GM19455 (cell line): ENCODE measurements around the gene SEMA4C.
"Not testable (repeated sequence)": the region's sequence is repeated elsewhere in the genome, so short reads cannot be mapped to it uniquely, and the experiment has no call there.

Source experiments
- ATAC-seq: cut with Tn5 transposase; IDR thresholded peaks from one replicate; pipeline ENCODE4 v1.9.1; 2021; ENCODE audit not compliant: unreplicated experiment

Gene SEMA4C

DNA sequence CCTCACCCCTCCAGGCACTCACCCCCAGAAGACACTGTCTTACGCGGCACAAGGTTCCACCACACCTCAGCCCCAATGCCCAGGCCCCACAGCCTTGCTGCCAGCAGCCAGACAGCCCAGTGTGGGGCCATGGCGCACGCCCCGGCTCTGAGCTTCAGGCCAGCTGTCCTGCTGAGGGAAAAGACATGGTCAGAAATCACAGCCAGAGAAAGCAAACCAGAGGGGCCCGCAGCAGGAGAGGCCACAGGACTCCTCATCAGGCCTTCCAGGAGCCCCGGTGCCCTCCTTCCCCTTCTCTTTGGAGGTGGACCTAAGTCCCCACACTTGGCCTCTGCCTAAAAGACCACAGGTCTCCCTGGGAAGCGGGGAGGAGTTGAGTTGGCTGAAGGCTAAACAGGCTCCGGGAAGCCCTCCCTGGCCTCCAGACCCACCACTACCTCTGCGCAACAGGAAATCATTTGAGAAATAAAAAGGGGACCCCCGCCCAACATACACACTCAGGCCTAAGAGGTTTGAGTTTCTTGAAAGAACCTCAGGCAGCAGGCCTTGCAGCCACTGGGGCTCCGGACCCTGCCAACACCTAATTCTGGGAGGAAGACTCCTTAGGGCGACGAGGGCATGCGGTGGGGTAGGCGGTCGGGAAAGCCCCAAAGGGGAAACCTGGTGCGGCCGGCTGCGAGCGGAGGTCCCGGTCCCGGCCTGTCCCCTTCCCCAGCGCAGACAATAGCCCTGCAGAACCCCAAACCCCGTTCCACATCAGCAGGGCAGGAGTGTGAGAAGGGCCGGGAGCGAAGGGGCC lies 1.9 kb downstream of the SEMA4C start:
- no peak for ATAC-seq

DNA sequence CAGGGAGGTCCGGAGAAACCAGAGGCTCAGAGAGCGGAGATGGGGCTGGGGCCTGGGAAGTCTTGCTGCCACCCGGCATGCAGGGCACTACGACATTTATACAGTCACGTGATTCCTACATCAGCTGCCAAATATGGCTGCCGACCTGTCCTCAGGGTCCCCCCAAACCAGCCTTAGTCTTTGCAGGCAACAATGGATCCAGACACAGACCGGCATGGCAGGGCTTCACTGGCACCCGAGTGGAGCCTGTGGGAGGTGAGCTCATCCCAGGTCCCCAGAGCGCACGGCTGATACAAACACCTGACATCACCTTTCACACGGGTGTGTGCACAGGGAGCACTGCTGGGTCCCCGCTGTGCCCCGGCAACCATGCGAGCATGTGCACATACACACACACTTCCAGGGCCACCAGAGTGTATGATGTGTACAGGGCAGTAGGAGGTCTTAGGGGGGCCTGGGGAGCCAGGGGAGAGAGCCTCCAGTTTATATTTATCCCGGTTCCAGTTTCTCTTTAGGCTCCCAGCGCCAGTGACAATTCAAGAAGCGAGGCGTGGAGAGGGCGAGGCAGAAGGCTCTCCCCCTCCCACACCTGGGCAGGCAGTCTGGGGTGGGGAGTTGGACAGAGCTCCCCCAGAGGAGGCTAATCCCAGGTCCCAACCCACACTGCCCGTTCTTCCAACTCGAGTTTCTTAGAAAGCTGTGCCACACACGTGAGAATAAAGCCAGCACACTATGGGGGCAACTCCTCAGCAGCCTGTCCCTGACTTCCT lies 2.7 kb downstream of the SEMA4C start:
- ATAC-seq = no peak

DNA sequence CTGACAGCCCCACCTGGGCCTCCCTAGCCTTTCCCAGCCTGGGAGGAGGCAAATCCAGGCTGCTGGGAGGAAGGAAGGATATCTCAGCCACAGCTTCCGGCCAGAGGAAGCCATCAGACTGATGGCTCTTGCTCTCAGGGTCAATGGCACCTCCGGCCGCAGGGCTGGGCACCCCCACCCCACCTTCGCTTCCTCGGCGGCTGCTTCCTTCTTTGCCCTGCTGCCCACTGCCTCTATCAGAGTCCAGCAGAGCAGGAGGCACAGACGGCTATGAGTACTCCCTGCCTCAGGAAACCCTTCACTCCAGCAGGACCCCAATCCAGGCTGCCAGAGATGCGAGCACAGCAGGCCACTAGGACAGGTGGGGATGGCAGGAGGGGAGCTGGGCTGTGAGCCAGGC lies 3.3 kb downstream of the SEMA4C start:
- ATAC-seq = no peak

DNA sequence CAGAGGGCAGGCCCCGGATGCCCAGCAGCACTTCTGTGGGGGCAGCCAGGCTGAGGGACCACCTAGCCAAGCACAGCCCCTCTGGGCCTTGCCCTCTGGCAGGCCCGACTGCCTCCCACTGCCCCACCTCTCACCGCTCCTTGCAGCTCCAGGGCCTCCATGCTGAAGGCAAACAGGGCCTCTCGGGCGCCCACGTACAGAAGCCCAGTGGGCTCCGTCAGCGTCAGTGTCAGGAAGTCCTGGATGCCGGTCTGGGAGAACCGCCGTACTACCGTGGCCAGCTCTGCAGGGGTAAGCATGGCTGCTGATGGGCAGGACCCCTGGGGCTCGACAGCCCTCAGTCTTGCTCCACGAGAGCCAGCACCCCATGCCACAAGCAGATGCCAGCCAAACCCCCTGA lies 3.7 kb downstream of the SEMA4C start:
- no peak for ATAC-seq

DNA sequence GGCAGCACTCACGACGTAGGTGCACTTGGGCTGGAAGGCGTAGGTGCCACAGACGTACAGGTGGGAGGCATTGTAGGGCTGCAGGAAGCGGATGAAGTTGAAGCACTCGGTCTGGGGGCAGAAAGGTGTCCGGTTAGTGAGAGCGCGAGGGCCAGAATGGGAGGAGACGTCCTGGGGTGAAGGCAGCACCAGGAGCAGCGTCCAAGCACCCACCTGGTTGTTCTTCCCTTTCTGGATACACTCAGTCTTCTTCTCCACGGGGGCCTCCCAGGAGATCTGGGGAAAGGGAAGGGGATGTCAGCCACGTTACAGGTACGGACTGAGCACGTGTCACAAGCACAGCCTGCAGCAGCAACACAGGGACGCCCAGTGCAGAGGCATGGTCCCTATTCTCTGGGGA lies 4.2 kb downstream of the SEMA4C start:
- no peak for ATAC-seq

DNA sequence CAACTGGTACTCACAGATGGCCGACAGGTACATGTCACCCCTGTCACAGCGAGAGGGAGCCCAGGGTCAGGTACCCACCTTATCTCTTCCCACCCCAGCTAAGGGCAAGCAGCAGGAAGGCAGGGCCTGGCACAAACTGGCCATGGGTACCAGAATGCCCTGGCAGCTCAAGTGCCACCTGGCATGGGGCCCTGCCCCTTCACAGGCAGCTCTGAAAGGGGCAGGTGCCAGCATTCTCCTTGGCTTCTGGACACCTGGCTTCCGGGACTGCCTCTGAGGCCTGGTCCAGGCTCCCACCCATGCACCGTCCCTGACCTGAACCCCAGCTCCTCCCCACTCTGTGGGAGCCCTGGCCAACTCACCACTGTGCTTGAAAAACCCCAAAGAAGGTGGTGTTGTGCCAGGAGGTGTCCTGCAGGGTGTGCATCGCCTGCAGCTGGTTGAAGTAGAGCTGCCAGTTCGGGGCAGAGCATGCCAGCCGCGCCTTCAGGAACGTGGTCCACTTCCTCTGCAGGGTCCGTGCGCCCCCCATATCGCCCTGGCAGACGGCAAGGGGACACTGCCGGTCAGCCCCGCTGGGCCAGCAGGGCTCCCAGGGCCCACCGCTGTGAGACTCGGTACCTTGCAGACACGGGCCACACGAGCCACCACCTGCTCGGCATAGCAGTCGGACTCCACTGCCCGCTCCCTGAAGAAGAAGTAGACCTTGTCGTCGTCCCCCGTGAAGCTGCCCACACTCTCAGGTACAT lies 5.4 kb downstream of the SEMA4C start:
- ATAC-seq = no peak

DNA sequence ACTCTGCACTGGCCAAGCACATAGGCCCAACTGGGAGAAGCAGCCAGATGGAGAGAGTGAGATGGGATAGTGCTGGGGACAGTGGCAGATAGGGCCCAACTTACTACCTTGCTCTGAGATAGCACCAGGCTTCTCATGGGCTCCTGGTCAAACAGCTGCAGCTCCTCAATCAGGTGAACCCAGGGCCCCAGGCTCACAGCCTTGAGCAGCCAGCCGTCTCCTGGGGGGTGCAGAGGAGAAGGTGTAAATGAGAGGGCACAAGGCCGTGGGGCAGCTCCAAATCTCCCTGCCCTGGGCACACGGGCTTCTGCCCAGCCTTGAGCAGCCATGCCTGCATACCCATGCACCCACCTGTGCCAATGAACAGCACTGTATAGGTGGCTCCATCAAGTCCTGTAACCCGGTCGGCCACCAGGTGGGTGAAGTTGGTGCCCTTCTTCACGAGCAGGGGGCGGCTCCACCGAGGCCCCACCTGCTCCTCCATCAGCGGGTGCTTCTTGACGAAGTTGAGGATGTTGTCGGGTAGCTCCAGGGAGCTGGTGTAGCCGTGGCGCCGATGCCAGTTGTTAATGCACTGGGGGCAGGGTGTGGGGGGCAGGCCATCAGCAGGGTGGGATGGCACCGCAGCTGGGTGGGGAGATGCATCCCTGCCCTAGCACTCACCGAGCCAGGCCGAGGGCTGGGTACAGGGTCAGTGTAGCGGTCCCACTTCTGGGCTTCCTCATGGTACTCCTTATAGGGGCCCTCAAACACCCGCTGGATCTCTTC lies 6.1 kb downstream of the SEMA4C start:
- no peak for ATAC-seq

DNA sequence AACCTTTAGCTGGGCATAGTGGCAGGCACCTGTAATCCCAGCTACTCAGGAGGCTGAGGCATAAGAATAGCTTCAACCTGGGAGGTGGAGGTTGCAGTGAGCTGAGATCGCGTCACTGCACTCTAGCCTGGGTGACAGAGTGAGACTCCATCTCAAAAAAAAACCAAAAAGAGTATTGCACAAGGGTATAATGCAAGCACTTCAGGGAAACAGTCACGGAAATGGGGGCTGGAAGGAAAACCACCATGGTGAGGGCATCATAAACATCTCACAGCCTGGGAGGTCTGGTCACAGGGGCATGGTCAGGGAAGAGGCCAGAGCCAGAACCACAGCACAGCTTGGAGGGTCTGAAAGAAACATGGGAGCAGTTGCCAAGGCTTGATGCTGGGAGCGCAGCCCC lies 6.8 kb downstream of the SEMA4C start:
- not testable (repeated sequence) for ATAC-seq

DNA sequence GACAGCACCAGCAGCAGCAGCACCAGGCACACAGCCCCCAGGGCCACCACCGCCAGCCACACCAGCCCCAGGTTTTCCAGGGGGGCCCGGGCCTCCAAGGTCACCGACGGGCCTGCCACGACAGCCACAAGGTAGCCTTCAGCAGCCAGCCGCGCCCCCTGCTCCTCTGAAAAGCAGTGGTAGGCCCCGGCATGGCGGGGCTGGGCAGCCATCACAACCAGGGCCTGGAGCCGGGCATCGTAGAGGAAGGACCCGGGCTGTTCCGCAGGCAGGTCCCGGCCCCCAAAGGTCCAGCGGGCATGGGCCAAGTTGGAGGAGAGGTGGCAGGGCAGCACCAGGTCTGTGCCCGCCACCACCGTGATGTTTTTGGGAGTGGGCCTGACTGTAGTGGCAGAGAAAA lies 8.8 kb downstream of the SEMA4C start:
- ATAC-seq = no peak

DNA sequence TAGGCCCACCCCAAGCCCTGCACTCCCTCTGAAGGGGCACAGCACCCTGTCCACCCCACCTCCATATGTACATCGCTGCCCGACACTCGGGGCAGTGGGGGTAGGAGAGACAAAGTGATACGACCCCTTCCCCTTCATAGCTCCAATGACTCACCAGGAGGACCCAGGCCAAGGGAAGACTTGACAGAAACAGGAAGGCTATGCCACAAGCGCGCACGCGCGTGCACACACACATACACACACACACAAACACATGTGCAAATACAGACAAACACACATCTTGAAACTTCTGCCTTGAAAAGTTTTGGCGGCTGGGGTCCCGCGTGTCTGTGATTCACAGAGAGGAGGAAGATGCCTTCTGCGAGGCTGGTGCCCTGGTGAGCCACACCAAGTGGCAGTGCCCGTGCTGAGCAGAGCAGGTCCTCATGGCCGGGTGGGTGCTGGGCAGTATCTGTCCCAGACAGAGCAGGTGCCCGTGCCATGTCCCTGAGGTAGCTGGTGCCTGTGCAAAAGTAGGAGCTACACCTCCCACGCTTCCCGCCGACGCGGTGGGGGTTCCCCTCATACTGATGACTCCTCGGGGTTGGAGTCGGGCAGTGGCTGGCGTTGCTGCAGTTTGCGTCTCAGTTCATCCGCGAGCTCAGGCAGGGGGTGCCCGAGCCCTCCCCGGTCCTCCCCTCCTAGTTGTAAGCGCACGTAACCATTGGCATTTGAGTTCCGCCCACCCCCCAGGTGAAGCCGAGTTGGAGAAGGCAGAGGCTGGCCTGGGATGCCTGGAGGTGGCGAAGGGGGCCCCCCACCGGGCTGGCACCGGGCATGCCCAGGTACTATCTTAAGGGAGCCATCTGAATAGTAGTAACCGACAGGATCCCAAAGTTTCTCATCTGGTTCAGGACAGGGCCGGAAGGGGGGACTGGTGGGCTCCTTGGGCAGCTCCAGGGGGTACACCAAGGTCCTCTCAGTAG lies 9.5 kb downstream of the SEMA4C start:
- ATAC-seq = no peak

DNA sequence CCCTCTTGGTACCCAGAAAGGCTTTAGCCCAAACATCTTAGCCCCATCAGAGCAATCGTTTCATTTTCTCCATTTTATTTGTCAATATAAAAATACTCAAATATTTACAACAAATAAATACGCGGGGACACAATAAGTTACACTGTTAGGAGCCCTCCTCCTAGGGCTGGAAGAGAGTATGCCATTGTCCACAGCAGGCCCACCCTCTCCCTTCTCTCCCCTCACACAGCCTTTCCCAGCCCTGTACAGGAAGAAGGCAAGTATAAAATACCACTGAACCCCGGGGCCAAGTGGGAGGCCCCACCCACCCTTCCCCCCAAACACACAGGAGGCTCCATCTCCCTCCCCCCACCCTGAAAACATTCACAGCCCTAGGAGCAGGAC lies 10.2 kb downstream of the SEMA4C start:
- ATAC-seq = no peak

DNA sequence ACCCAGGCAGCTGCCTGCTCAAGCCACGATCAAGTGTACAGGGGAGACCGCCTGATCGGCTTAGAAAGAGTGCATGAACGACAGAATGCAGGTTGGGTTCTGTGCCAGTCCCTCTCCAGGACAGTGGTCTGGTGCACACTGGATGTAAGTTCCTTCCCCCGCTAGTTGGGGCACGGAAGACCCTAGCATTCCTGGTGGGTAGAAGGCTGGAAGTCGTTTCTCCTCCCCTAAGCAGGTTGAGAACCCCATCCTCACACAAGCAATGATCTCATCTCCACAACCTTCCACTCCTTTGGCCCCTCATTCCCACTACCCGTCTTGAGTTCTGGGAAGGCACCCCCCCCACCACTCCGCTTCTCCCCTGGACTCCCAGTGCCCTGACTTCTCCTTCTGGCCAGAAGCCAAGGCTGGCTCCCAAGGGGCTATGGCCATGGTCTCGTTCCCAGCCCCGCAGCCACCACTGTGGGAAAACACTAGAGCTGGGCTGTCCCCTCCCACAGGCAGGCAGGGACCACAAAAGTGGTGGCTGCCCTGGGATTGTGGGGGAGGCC lies 10.7 kb downstream of the SEMA4C start:
- no peak for ATAC-seq

DNA sequence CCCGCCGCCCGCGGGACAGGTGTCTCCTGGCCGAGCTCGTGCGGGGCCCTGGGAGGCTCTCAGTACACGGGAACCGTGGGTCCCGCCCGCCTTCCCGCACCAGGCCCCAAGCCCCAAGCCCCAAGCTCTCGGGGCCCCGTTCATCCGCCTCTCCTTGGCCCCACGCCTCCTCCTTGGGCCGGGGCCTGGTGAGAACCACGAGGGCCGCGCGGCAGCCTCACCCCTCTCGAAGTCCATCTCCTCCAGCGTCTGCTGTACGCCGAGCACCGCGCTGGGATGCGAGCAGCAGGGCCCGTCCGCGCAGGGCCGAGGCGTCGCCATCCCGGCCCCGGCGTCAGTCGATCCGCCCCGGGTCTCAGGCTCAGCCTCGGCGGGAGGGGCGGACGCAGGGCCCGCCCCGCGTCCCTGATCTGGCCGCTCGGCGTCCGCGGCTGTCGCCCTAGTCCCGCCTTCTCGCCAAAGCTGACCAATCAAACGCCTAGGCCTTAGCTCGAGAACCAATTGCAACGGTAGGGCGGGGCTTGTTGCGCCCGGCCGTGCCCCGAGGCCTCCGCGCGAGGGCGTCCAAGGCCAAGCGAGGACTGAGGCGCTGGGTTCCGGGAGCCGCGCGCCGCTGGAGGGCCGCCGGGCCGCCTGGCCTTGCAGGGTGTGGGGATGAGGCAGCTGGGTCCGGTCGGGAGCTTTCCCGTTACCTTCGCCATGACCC lies 12.1 kb downstream of the SEMA4C start, which contains the start of gene ANKRD39:
TSS of gene ANKRD39 (minus strand) at position 350 of the 706 bp plus-strand sequence. CDS start at position 321, 29 bp downstream.
- peak; percentile 93 for ATAC-seq

DNA sequence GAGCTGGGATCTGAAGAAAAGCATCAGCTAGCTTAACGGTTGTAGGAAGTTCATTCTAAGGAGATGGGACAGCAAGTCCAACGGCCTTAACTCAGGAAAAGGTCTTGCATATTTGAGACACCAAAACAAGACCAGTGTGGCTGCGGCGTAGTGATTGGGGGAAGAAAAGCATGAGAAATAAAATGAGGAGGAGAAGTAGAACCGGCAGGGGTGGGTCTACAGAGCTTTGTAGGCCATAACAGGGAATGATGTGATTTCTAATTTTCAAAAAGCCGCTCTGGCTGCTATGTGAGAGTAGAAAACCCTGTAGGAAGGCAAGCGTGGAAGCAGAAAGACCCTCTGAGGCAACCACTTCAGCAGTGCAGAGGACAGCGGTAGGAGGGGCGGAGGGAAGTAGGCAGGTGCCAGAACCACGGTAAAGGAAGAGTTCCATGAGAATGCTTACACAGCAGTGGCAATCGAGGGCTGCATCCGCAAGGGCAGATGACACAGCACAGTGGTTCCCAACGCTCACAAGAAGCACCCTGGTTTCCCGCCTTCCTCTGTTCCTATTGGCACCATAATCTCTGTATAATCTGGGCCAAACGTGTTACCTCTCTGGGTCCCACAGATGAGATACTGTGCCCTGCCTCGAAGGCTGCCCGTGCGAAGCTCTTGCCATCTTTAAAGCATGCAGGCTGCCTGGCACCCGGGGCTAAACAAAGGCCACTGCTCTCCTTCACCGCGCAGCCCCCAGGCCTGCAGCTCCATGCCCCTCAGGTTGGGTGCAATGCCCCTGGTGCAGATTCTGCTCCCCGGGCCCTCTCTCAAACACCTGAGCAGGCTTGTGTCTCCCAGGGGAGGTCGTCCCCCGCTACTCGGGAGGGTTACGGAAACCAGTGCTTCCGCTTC lies 12.9 kb downstream of the SEMA4C start:
- ATAC-seq = peak; percentile 14

DNA sequence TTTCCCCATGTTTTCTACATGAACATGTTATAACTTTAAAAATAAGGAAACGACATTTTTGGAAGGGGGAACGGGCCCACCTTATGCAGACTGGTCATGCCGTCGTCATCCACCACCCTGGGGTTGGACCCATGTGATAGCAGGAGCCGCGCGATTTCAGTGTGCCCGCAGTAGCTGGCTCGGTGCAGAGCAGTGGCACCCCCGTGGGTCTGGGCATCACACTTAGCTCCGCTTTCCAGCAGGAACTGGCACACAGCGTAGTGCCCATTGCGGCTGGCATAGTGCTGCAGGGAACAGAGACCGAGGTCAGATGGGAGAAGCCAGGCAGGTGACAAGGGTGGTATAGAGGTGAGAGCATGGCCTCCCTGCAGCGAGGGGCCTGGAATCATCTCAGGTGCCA lies 16.6 kb downstream of the SEMA4C start:
- no peak for ATAC-seq

DNA sequence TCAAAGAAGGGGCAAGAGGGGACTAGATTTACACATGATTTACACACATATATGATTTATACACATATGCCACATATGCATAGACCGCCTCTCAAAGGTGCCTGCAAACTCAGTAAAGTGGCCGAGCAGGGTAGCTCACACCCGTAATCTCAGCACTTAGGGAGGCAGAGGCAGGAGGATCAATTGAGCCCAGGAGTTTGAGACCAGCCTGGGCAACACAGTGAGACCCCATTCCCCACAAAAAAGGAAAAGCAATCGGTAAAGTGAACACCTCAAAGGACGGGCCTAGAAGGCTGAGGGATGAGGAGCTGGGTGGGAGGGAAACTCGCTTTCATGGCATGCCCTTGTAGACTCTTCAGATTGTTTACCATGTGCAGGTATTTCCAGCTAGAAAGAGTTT lies 17.2 kb downstream of the SEMA4C start:
- no peak for ATAC-seq

DNA sequence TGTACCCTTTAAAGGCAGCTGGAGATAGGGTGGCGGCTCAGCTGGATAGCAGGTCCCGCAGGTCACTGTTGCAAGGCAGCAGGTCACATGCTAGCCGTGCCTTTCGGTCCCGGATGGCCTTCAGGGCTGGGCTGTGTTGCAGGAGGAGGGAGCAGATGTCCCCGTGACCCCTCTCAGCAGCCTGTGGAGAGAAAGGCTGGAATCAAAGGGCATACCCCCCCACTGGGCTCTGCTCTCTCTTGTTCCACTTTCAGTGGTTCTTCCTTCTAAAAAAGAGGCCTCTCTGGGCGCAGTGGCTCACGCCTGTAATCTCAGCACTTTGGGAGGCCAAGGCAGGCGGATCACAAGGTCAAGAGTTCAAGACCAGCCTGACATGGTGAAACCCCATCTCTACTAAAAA lies 21.6 kb downstream of the SEMA4C start:
- no peak for ATAC-seq

DNA sequence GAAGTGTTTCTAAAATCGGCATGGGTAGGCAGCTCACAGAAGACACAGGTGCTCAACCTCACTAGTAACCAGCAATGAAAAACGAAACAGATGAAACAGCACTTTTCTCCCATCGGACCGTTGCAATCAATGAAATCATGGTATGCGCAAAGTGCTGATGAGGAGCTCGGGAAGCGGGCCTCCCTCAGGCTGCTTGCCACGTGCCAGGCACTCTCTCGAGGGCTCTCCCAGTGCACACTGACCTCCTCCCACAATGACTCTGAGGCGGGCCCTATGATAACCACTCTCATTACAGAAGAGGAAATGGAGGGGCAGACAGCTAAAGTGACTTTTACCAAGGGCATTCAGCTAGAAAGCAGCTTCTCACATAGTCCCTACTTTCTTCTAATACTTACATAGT lies 22.3 kb downstream of the SEMA4C start:
- ATAC-seq = no peak
